Testis (tissue), 2 donors: Measurements from ENCODE around the gene AGGF1.

Source experiments
- POLR2A ChIP-seq: fragments of 450-650 bp; IDR thresholded peaks from one replicate; pipeline ENCODE4 v1.6.1; 2017; ENCODE audit warnings: antibody characterized with exemption, mild to moderate bottlenecking, moderate library complexity
- TF ChIP-seq, protein P1 (sequence below), 3 experiments: fragments of 450-650 bp in 2 of 3; fragments of 200-600 bp in 1 of 3; sonication (generic) in 1 of 3; IDR thresholded peaks; one replicate each; pipeline ENCODE4 v1.5.1; 2016 to 2019; ENCODE audit warnings: antibody characterized with exemption in 3 of 3, mild to moderate bottlenecking in 2 of 3, moderate library complexity in 1 of 3

DNA sequence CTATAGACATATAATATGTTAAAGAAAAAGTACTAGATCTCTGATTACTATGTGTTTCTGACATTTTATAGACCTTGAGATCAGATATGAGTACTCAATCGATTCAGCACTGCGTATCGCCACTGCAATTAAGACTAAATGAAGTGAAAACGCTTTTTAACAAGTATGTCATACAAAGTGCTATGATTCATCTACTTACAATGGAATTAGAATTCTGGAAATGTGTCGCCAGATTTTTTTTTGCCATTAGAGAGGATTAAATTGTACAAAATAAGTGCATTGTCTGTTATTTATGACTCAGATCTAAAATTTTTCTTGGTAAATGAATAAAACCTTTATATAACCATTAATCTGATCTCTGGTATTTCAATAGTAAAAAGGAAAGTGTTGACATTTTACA lies 20.0 kb upstream of the AGGF1 start:
- TF ChIP-seq, protein P1, sequence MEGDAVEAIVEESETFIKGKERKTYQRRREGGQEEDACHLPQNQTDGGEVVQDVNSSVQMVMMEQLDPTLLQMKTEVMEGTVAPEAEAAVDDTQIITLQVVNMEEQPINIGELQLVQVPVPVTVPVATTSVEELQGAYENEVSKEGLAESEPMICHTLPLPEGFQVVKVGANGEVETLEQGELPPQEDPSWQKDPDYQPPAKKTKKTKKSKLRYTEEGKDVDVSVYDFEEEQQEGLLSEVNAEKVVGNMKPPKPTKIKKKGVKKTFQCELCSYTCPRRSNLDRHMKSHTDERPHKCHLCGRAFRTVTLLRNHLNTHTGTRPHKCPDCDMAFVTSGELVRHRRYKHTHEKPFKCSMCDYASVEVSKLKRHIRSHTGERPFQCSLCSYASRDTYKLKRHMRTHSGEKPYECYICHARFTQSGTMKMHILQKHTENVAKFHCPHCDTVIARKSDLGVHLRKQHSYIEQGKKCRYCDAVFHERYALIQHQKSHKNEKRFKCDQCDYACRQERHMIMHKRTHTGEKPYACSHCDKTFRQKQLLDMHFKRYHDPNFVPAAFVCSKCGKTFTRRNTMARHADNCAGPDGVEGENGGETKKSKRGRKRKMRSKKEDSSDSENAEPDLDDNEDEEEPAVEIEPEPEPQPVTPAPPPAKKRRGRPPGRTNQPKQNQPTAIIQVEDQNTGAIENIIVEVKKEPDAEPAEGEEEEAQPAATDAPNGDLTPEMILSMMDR (IDR thresholded peaks at IDR 0.05), result no peak
- no peak for TF ChIP-seq POLR2A
